ENCODE results near the gene PTGER1.
A peak's percentile ranks its signal among the peaks of the same experiment; 100 is the strongest.
"Not testable (repeated sequence)": the region's sequence is repeated elsewhere in the genome, so short reads cannot be mapped to it uniquely, and the experiment has no call there.

Gene PTGER1

DNA sequence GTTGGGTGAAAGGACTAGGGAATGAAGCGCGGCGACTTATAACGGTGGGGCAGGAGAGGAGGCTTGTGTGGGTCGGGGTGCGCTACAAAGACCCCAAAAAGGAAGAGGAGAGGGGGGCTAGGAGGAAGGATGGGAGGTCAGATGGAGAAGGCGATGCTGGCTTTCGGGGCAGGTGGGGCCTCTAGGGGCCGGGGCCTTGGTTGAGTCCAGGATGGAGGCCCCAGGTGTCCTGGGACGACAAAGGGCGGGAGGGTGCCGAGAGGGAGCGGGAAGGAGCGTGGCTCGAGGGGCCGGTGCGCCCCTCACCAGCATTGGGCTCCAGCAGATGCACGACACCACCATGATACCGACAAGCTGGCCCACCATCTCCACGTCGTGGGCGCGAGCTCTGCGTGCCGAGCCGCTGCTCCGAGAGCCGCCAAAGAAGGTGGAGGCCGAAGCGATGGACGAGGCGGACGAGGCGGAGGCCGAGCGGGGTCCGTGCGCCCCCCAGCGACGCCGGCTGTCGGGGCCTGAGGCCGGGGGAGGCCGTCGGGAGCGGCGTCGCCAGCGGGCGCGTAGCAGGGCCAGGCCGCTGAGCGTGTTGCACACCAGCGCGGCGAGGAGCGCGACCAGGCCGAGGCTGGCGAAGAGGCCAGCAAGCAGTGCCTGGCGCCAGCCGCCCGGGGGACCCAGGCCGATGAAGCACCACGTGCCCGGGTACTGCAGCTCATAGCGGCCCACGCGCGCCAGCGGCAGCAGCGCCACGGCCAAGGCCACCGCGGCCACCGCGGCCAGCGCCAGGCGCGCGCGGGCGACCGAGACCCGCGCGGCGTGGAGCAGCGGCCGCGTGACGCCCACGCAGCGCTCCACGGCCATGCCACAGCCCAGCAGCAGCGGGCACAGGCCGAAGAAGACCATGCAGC, 1.8 kb downstream of the PTGER1 start:
- DNase-seq: no peak

DNA sequence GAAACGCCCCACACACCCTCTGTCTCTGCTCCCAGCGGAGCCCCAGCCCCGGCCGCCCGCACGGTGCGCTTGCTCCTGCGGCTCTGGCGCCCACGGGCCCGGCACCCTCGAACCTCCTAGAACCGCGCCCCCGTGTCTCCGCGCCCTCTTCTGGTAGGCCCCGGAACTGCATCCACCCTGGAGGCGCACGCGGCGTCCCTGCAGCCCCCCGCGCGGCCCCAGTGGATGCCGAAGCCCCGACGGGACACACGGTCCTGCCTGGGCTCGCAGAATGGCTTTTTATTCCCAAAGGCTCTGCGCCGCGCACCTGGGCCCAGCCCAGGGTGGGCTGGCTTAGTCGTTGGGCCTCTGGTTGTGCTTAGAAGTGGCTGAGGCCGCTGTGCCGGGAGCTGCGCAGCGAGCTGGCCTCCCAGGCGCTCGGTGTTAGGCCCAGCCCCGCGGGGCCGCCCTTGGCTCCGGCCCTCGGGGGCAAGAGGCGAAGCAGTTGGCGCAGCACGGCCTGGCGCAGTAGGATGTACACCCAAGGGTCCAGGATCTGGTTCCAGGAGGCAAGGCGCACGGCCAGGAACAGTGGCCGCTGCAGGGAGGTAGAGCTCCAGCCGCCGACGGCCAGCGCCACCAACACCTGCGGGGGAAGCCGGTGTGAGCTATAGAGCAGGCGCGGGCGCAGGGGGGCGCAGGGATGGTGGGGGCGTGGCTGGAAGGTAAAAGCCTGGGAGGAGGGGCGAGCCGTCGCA, 2.8 kb downstream of the PTGER1 start:
- DNase-seq: peak; percentile 35 to 43

DNA sequence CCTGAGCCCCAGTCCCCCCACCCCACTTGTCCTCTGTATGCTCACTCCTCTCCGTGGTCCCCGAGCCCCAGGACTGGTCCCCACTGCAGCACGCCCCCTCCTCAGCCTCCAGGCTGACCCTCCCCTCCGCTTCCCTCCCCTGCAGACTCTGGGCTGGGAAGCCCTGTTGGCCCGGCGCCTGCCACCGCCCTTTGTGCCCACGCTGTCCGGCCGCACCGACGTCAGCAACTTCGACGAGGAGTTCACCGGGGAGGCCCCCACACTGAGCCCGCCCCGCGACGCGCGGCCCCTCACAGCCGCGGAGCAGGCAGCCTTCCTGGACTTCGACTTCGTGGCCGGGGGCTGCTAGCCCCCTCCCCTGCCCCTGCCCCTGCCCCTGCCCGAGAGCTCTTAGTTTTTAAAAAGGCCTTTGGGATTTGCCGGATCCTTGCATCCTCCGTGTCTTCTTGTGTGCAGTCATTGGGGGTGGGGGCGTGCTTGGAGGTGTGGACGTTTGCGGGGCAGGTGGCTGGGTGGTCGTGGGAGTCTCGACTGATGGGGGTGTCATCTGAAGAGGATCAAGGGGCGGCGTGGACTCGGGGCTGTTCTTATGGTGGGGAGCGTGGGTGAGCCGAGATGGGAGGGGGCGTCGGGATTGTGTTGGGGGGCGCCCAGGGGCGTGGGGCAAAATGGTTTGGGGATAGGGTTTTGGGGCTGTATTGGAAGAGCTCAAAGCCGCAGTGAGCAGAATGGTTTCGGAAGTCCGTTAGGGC, 3.5 kb downstream of the PTGER1 start:
- DNase-seq: no peak

DNA sequence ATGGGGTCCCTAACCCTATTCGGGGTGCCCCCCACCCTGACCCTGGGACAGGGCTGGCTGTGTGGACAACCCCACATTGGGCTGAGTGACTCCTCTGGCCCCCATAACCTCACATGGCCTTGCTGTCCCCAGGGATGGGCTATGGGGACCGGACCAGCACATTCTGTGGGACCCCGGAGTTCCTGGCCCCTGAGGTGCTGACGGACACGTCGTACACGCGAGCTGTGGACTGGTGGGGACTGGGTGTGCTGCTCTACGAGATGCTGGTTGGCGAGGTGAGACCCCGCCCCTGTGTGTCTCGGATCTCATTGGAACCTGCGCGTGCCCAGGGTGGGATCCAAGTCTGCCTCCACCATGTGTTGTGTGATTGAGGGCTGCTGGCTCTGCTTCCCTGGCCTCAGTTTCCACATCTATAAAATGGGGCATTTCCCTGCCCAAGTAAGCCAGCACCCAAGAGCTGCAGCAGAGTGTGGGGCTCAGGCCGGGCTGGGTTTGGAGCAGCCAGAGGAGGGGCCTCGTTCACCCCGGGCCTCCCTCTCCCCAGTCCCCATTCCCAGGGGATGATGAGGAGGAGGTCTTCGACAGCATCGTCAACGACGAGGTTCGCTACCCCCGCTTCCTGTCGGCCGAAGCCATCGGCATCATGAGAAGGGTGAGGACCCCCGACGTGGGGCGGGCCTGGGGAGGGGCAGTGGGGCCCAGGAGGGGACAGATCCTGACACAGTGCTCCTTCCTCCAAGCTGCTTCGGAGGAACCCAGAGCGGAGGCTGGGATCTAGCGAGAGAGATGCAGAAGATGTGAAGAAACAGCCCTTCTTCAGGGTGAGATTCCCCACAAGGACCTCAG, 4.9 kb downstream of the PTGER1 start:
- DNase-seq: no peak

DNA sequence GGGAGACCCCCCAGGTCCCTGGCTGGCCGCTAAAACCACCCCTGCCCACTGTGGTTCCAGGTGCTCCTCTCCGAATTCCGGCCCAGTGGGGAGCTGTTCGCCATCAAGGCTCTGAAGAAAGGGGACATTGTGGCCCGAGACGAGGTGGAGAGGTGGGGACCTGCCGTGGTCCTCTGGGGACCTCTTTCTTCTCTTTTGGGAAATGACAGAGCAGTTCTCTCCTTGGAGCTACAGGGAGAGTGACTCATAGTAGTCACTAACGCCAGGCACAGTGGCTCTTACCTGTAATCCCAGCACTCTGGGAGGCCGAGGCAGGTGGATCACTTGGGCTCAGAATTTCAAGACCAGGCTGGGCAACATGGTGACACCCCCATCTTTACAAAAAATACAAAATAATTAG, 7.3 kb downstream of the PTGER1 start:
- DNase-seq: no peak

DNA sequence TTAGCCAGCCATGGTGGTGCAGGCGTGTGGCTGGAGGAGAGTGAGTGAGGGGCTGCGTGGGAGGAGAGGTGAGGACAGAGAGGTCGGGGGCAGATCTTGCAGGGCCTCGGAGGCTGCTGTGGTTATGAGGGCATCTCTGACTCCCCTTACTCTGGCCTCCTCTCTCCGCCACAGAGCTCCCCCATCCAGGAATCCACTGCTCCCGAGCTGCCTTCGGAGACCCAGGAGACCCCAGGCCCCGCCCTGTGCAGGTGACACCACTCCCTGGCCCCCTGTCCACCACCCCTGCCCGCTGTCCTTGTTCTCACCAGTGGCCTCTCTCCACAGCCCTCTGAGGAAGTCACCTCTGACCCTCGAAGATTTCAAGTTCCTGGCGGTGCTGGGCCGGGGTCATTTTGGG, 7.8 kb downstream of the PTGER1 start:
- DNase-seq: no peak

DNA sequence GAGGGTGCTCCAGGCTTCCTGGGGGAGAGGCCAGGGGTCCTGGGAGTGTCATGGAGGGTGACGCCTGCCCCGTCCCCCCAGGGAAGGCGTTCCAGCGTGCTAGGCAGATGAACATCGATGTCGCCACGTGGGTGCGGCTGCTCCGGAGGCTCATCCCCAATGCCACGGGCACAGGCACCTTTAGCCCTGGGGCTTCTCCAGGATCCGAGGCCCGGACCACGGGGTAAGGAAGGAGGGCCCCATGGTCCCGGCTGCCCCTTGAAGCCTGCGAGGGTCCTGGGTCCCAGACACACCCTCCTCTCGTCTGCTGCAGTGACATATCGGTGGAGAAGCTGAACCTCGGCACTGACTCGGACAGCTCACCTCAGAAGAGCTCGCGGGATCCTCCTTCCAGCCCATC, 11.4 kb downstream of the PTGER1 start:
- no peak for DNase-seq

DNA sequence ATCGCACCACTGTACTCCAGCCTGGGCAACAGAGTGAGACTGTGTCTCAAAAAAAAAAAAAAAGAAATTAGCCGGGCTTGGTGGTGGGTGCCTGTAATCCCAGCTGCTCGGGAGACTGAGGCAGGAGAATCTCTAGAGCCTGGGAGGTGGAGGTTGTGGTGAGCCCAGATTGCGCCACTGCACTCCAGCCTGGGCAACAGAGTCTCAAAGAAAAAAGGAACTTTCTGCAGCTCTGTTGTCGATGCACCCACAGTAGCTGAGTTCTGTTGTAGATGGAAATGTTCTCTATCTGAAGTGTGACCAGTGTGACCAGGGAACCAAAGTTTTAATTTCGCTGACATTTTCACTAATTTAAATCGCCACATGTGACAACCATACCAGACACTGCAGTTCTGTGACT, 12.8 kb downstream of the PTGER1 start:
- not testable (repeated sequence) for DNase-seq

DNA sequence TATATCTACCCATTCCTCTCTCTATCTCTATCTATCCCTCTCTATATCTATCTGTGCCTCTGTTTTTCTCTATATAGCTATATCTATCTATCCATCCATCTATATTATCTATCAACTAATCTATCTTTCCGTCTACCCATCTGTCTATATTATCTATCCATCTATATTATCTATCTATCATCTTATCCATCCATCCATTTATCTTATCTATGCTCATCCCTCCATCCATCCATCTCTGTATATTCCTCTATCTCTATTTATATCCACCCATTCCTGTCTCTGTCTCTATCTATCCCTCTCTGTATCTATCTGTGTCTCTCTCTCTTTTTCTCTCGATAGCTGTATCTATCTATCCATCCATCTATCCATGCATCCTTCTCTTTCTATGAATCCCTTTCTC, 14.2 kb downstream of the PTGER1 start:
- no peak for DNase-seq

DNA sequence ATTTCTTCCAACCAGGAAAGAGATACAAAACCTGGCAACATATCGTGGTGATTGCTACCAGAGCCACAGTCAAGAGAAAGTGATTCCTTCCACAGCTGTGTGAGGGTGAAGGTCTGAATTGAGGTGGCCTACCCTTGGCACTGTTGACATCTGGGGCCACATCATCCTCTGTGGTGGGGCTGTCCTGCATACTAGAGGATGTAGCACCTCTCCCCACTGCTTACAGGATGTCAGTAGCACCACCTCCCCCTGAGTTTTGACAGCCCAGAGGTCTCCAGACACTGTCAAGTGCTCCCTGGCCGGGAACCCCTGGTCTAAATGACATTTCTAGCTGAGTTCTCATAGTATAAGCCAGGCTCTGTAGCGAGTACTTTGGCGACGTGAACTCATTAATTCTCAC, 15.5 kb downstream of the PTGER1 start:
- no peak for DNase-seq

DNA sequence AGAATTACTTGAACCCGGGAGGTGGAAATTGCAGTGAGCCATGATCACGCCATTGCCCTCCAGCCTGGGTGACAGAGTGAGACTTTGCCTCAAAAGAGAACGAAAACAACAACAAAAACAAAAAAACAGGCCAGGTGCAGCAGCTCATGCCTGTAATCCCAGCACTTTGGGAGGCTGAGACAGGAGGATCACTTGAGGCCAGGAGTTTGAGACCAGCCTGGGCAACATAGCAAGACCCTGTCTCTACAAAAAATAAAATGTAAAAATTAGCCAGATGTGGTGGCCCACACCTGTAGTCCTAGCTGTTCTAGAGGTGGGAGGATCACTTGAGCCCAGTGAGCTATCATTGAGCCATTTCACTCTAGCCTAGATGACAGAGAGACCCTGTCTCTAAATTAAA, 22.9 kb downstream of the PTGER1 start:
- not testable (repeated sequence) for DNase-seq

DNA sequence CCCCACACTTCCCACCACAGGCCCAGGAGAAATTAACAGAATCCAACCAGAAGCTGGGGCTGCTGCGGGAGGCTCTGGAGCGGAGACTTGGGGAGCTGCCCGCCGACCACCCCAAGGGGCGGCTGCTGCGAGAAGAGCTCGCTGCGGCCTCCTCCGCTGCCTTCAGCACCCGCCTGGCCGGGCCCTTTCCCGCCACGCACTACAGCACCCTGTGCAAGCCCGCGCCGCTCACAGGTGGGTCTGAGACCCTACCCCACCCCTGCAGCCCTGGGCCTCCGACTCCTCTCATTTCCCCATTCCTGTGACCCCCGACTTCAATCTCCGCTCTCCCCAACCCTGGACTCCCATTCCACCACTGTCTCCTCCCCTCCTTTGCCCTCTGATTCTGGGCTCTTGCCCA, 24.3 kb downstream of the PTGER1 start:
- DNase-seq: no peak

DNA sequence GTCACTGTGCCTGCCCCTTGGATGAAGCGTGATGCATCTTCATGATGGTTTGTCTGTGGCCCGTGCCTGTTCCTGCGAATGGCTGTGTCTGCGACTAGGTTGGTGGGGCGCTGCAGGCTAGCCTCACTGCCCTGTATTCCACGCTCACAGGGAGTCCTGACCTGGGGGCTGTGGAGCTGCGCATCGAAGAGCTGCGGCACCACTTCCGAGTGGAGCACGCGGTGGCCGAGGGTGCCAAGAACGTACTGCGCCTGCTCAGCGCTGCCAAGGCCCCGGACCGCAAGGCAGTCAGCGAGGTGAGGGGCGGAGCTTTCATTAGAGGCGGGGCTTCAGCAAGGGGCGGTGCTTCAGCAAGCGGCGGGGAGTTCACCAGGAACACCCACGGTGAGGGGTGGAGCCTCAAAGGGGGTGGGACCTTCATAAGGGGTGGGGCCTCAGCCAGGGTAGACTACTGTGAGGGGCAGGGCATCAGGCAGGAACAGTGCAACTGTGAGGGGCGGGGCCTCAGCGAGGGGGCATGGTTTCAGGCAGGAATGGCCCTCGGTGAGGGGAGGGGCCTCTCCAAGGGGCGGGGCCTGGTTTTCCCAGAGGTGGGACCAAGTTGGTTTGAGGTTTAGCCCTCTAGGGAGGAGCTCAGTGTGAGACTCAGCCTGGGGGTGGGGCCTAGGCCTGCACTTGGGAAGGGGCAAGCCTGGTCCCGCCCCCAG, 24.8 kb downstream of the PTGER1 start:
- DNase-seq: peak; percentile 35 to 58

DNA sequence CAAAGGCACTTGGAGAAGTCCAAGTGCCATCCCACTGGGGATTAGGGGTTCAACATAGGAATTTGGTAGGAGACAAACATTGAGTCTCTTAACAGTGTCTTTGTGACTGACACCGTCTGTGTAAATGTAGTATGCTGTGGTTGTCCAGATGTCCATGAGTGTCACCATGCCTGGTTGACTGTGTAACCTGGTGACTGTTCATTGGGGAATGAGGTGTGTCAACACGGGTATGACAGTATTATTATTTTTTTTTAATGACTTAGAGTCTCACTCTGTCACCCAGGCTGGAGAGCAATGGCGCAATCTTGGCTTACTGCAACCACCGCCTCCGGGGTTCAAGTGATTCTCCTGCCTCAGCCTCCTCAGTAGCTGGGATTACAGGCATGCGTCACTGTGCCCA, 25.8 kb downstream of the PTGER1 start:
- no peak for DNase-seq

DNA sequence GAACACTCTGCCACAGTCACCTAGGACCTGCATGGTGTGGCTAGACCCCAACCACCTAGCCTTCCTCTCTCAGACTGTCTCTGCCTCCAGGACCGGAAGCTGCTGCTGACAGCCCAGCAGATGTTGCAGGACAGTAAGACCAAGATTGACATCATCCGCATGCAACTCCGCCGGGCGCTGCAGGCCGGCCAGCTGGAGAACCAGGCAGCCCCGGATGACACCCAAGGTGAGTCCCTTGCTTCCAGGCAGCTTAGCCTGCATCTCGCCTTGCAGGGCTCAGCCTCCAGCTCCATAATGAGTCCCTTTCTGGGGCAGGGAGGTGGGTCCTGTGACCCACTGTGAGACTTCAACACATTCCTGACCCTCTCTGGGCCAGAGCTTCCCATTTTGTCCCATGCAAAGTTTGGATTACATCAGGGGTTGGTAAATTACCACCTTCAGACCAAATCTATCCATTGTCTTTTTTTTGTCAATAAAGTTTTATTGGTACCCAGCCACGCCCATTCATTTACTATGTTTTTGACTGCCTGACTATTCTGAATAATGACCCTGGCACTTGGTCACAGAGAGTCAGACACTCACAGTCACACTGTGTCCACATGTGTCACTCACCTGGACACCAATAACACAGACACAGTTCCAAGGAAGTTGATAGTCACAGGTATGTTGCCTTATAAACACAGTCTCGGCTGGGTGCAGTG, 28.7 kb downstream of the PTGER1 start:
- no peak for DNase-seq

DNA sequence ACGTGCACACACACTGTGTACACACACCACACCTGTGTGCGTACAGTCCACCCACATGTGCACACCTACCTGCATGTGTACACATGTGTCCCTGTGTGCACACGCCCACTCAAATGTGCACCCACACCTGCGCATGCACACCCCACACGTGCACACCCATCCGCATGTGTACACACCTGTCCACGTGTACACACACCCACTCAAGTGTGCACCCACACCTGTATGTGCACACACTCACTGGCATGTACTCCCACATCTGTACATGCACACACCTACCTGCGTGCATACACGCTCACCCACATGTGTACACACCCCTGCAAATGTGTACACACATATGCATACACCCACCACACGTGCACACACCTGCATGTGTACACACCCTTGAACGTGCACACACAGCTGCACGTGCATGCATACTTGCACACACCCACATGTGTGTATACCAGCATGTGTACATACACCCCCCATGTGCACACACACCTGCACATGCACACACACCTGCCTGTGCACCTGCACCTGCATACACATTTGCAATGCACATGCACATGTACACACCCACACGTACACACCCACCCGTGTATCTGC, 31.4 kb downstream of the PTGER1 start:
- DNase-seq: no peak

DNA sequence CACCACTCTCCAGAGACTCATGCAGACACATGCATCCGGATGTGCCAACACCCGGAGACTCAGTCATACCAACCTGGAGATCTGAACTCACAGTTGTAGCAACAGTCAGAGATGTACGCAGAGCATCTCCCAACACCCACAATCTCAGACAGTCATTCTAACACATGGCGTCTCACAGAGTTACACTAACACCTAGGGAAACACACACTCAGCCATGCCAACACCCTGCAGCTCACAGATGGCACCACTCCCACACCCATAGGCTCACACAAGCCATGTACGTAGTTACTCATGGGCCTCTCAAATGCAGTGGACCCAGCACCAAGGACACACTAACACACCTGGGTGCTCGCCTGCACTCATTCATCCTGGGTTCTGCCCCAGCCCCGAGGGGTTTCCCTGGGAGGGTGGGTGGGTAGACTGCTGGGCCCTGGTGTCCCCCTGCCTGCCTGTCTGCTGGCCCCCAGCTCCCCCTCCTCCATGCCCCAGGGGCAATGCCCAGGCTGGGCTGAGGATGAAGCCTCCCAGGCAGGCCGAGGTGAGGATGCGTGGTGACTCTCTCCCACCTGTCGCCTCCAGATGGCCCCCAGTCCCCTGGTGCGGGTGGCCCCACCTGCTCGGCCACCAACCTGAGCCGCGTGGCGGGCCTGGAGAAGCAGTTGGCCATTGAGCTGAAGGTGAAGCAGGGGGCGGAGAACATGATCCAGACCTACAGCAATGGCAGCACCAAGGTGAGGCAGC, 32.1 kb downstream of the PTGER1 start:
- no peak for DNase-seq

DNA sequence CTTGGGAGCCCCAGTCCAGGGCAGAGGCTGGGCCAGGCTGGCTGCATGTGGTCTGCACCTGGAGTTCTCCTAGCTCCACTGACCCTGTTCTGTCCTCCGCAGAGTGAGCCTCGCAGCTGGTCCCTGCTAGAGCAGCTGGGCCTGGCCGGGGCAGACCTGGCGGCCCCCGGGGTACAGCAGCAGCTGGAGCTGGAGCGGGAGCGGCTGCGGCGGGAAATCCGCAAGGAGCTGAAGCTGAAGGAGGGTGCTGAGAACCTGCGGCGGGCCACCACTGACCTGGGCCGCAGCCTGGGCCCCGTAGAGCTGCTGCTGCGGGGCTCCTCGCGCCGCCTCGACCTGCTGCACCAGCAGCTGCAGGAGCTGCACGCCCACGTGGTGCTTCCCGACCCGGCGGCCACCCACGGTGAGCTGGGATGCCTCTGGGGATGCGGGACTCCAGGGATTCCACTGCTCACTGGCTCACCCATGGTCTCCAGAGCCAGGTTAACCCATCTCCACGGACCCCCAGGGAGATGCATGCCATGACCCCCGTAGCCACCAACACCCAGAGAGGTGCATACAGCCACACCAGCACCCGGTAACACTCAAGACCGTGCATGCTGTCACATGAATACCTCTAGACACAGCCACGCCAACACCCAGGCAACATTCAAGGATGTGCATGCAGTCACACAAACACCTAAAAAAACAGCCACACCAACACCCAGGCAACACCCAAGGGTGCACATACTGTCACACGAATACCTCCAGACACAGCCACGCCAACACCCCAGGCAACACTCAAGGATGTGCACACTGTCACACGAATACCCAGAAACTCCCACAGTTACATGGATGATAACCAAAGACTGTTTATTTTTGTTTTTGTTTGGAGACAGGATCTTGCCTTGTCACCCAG, 33.9 kb downstream of the PTGER1 start:
- no peak for DNase-seq

DNA sequence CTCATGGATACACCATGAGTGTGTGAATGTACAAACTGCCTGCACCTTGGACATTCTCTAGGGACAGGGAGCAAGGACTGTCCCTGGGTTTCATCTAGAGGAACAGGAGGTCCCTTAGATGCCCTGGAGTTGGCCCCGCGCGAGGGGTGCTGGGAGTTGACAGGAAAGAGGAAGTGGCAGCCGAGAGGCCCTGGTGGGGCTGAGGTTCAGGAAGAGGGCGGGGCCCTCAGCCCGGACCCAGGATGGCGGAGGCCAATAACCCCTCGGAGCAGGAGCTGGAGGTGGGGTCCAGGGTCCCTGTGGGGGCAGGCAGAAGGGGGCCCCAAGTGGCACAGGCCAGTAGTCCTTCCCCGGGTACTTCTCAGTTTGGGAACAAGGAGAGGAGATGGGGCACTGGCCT, 35.1 kb downstream of the PTGER1 start:
- DNase-seq: no peak

Measured in SHP77 (cell line).